SK-N-MC (cell line): Measurements from ENCODE around the gene THADA.

ENCODE experiments used
- DNase-seq: peaks from one replicate; pipeline ENCODE4 v3.0.0-alpha.2; 2011; ENCODE audit warnings: low read depth, low spot score
- H3K27ac ChIP-seq: fragments of 200-600 bp; sonication (generic); 2 replicates; pipeline ENCODE4 v1.5.1; 2016; ENCODE audit warnings: mixed run types
- H3K36me3 ChIP-seq: fragments of 200-600 bp; sonication (generic); 2 replicates; pipeline ENCODE4 v1.6.1; 2017; ENCODE audit warnings: antibody characterized with exemption, low read length, mixed read lengths; ENCODE audit not compliant: insufficient read depth
- H3K4me3 ChIP-seq: fragments of 200-600 bp; sonication (generic); 2 replicates; pipeline ENCODE4 v1.5.1; 2016
- H3K9ac ChIP-seq: fragments of 200-600 bp; sonication (generic); 2 replicates; pipeline ENCODE4 v1.8.0; 2017; ENCODE audit warnings: mixed run types, mixed read lengths; ENCODE audit not compliant: insufficient read length
- H3K9me3 ChIP-seq: fragments of 200-600 bp; sonication (generic); 2 replicates; pipeline ENCODE4 v1.6.1; 2017; ENCODE audit warnings: low read depth, mild to moderate bottlenecking, antibody characterized with exemption, low read length, moderate library complexity, mixed read lengths
- EZH2 ChIP-seq: fragments of 200-600 bp; sonication (generic); IDR thresholded peaks from one replicate; pipeline ENCODE4 v1.6.1; 2017; ENCODE audit warnings: antibody characterized with exemption
- FOXP2 ChIP-seq: optimal IDR thresholded peaks from 2 replicates; pipeline ENCODE3; 2011; ENCODE audit warnings: mild to moderate bottlenecking, moderate library complexity; ENCODE audit not compliant: insufficient read depth; ENCODE audit errors: extremely low read length, control extremely low read depth
- POLR2AphosphoS5 ChIP-seq: IDR thresholded peaks from 2 replicates; pipeline ENCODE4 v1.6.1; 2012; ENCODE audit warnings: mild to moderate bottlenecking, low read depth, low read length, borderline replicate concordance

Gene THADA

DNA sequence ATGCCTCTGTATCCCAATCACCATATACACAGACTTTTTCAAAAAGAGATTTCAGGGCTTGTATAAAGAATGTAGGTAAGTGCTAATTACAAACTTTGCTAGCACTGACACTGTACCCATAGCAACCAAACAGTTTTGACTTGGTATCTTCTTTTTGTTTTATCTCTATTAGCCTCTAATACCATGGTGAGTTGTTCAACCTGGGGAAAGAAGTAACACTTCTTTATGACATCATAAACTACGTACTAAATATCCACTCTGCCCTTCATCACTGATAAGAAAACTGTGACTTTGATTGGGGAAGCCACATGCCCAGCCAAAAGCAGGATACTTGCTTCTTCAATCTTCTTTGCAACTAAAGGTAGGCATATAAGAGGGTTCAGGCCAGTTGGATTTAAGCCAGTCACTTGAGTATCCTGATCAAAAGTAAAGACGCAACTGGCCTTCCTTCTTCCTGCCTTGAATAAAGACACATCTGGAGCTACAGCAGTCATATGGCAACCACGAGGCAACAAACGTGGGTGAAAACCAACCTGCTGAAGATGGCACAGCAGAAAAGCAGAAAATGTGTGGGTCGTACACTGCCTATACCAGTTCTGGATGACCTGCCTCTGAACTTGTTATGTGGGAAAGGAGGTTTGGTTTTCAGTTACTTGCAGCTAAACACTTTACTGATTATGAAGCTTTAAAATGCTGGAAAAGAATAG, 16.4 kb downstream of the THADA start:
- TF ChIP-seq POLR2AphosphoS5 (no peak), EZH2 (no peak), FOXP2 (no peak)
- H3K9me3 ChIP-seq = no peaks in the 10 kb centered on the region

DNA sequence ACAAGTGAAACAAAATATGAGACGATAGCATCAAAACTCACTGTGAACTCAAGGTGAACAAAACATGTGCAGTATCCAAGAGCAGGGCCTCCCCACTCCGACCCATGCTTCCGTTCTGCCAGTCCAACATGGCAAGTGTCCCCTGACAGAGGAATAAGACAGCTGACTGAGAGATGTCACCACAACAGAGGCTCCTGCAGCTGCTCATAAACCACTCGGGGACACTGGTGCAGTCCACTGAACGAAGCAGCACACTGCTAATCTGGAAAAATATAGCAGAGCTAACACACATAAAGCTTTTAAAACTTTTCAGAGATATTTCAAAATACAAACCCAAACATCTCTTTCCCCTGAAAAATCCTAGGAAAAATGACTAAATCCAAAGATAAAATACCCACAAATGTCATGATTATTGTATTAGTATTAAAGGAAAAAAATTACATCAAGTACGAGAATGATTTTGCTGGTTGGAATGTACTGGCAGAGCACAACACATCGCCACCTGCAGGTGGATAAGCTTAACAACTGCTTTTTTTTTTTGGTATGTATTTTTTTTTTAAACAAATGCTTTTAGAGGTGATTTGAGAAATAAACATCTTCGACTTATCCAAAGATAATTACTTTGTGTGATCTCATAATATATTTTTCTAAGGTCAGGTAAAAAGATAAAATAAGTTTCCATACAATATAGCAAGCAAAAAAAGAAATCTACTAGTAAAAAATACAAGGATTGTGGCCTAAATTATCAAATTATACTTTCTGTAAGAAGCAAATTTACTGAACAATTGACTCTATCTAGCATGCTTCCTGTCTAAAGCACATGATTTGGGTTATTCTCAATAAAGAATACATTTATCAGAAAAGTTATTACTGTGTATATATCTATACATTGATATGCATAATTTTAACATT, 18.6 kb downstream of the THADA start:
- H3K4me3 ChIP-seq = no peak overlapping the region
- H3K27ac ChIP-seq = no peak overlapping the region
- no peak overlapping the region for H3K9ac ChIP-seq
- peaks cover 61% of the 10 kb centered on the region for H3K36me3 ChIP-seq
- no peaks in the 10 kb centered on the region for H3K9me3 ChIP-seq
- DNase-seq = no peak
- TF ChIP-seq EZH2 (no peak), FOXP2 (no peak)

More for the DNA sequence above, 16.4 kb downstream of the THADA start:
- no peak overlapping the region for H3K4me3 ChIP-seq
- no peak for DNase-seq
- peaks cover 51% of the 10 kb centered on the region for H3K36me3 ChIP-seq
- no peak overlapping the region for H3K9ac ChIP-seq
- H3K27ac ChIP-seq = no peak overlapping the region

DNA sequence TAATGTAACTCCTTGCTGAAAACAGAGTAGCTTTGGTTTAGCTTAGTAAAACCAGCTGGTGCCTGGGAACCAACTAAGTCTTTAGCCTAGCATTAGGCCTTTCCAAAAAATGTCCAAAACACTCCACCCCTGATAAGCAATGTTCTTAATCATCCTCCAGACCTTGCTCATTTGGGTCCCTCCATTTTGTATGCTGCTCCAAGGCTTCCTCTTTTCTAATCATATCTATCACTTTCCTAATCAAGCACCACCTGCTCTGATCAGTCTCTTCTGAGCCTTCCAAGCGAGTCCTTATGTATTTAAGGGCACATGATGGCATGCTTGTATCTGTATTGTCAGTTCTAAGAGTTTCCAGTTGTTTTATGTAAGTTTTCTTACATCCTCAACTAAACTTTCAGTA, 23.6 kb downstream of the THADA start:
- Histone ChIP-seq H3K9ac (no peak overlapping the region), H3K4me3 (no peak overlapping the region), H3K27ac (no peak overlapping the region), H3K36me3 (peaks cover 75% of the 10 kb centered on the region), H3K9me3 (no peaks in the 10 kb centered on the region)
- TF ChIP-seq FOXP2 (no peak), POLR2AphosphoS5 (no peak), EZH2 (no peak)
- no peak for DNase-seq

DNA sequence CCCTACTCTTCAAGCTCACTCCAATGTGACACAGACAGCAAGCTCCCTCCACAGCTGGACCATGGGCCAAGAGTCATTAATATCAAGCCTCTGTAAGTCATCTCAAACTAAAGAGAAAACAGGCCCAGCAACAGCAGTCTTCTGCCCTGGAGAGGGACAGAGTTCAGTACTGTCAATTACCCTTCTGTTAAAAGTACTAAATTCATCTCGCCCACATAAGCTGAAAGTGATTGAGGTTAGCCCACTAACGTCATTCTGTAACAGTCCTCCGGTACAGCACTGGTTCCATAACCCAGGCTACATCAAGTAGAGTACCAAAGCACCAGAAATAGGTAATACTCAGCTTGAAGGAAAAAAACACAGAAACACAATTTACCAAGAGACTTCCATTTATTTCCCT, 25.9 kb downstream of the THADA start:
- TF ChIP-seq POLR2AphosphoS5 (no peak), EZH2 (no peak), FOXP2 (no peak)
- Histone ChIP-seq H3K4me3 (no peak overlapping the region), H3K27ac (no peak overlapping the region), H3K9me3 (no peaks in the 10 kb centered on the region), H3K36me3 (peaks cover 61% of the 10 kb centered on the region), H3K9ac (no peak overlapping the region)
- DNase-seq = no peak

DNA sequence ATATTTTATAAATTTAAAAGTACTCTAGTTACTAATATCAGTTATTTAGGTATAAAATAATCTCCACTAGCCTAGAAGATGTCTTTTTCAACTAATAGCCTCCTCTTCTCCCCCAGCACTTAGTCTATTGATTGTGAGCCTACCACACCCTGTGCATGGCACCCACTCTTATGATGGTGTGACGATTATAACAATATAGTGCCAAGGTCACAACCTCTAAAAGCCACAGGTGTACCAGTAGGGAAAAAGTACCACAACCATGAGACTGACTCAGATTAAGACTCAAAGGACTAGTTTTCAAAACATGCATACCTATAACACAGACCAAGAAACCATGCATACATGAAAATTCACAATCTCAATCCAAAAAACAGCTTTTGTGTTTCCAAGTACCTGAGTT, 27.6 kb downstream of the THADA start:
- H3K4me3 ChIP-seq = no peak overlapping the region
- no peak overlapping the region for H3K9ac ChIP-seq
- DNase-seq = no peak
- H3K36me3 ChIP-seq = peaks cover 59% of the 10 kb centered on the region
- TF ChIP-seq POLR2AphosphoS5 = no peak
- TF ChIP-seq EZH2 = no peak
- no peak for TF ChIP-seq FOXP2
- no peaks in the 10 kb centered on the region for H3K9me3 ChIP-seq
- H3K27ac ChIP-seq = no peak overlapping the region

DNA sequence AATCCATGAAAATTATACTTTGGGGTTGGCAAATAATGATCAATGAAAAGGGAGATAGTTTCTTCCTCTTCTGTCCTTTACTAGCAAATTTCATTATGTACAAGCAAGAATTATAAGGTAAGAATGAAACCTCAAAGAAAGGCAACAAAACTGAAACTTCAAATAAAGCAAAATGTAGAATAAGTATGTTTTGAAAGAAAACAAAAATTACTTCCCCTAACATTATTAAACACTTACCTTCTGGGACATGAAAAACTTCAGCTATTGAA, 29.4 kb downstream of the THADA start:
- no peak overlapping the region for H3K9ac ChIP-seq
- TF ChIP-seq EZH2 (no peak), POLR2AphosphoS5 (no peak), FOXP2 (no peak)
- H3K9me3 ChIP-seq = no peaks in the 10 kb centered on the region
- H3K4me3 ChIP-seq = no peak overlapping the region
- no peak overlapping the region for H3K27ac ChIP-seq
- peaks cover 41% of the 10 kb centered on the region for H3K36me3 ChIP-seq
- DNase-seq = no peak

DNA sequence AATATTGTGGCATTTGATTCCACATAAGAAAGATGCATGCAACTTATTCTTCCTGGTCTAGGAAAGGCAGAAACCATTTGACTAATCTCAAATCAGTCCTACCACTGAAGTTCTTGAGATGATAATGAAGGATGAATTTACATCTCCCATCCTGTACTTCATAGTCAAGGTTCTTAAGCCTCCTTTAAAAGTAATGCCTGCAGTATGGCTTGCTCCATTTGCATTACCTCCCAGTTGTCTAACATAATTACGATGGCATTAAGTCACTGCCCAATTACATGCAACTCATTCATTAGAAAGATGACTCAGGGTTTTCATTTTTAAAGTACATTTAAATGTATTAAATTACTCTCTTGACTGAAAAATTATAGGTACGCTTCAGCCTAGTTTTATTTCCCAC, 32.2 kb downstream of the THADA start:
- DNase-seq = no peak
- TF ChIP-seq POLR2AphosphoS5 (no peak), FOXP2 (no peak), EZH2 (no peak)
- Histone ChIP-seq H3K4me3 (no peak overlapping the region), H3K9me3 (no peaks in the 10 kb centered on the region), H3K27ac (no peak overlapping the region), H3K36me3 (peaks cover 30% of the 10 kb centered on the region), H3K9ac (no peak overlapping the region)

DNA sequence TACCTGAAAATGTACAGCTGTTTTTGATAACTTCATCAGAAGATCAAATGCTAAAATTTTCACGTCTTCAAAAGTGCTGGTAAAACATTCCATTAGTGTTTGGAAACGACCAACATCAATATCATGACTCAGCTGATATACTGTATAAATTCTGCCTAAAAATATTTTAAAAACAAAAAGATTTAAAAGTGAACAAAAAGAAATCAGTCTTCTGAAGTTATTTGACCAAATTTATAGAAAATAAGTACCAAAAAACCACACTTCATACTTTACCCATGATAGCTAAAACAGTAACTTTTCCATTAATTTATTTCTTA, 35.6 kb downstream of the THADA start:
- Histone ChIP-seq H3K9me3 (no peaks in the 10 kb centered on the region), H3K9ac (no peak overlapping the region), H3K36me3 (peaks cover 34% of the 10 kb centered on the region), H3K27ac (no peak overlapping the region), H3K4me3 (no peak overlapping the region)
- TF ChIP-seq FOXP2 = no peak
- no peak for TF ChIP-seq EZH2
- no peak for TF ChIP-seq POLR2AphosphoS5
- DNase-seq = no peak
